GM12878 (cell line): ENCODE data around the gene AP4S1. TPM values are rescaled to one million over a fixed set of nuclear protein-coding genes. Genes with fewer than 3 reads are reported as not detected.

Source experiments
- ATAC-seq: fragments of 200-7000 bp; cut with Tn5 transposase; 3 replicates; pipeline ENCODE4 v1.9.1; 2020; ENCODE audit warnings: mild to moderate bottlenecking, moderate library complexity
- BruUV-seq: library from RNA; stranded (reverse); fragments of 400-500 nt; replicated peaks from 2 replicates; lab custom pipeline; 2021; lab: Mats Ljungman, UMichigan
- CTCF ChIA-PET: fragments of 300-600 bp; sonication (Branson Sonifier 250); formaldehyde crosslinking; extraction: SDS; loops from one replicate; lab custom pipeline; 2021; ENCODE audit warnings: inconsistent platforms; lab: Yijun Ruan, JAX
- POLR2A ChIA-PET: fragments of 350-600 bp; formaldehyde crosslinking; extraction: SDS; loops from one replicate; lab custom pipeline; 2021; ENCODE audit warnings: inconsistent platforms; lab: Charles Lee
- RAD21 ChIA-PET: fragments of 300-600 bp; sonication (Branson Sonifier 250); formaldehyde crosslinking; loops from one replicate; lab custom pipeline; 2023; ENCODE audit warnings: antibody characterized with exemption; ENCODE audit not compliant: unreplicated experiment; lab: Charles Lee
- SMC1A ChIA-PET: fragments of 300-600 bp; sonication (Branson Sonifier 250); formaldehyde crosslinking; loops from one replicate; lab custom pipeline; 2023; ENCODE audit not compliant: unreplicated experiment, uncharacterized antibody; lab: Charles Lee
- DNase-seq: peaks from one replicate; pipeline ENCODE4 v3.0.0-alpha.2; 2011; ENCODE audit warnings: low read depth, low spot score
- FAIRE-seq: peaks from 3 replicates; lab custom pipeline; 2011; peaks lifted over from hg19 to GRCh38; lab: Jason Lieb, UNC
- H2AFZ ChIP-seq: 2 replicates; pipeline ENCODE4 v1.6.0; 2011; ENCODE audit warnings: low read depth, low read length, control low read depth; ENCODE audit not compliant: control insufficient read depth
- H3K27ac ChIP-seq: 2 replicates; pipeline ENCODE4 v1.5.1; 2011; ENCODE audit warnings: control low read depth; ENCODE audit not compliant: control insufficient read depth, insufficient read depth
- H3K27me3 ChIP-seq, 2 experiments: replicated peaks in 1 of 2; 2 replicates each; pipeline versions ENCODE4 v1.6.0 to v1.6.1; 2011; ENCODE audit warnings: low read length in 1 of 2; ENCODE audit not compliant: control insufficient read depth in 2 of 2, insufficient read depth in 2 of 2
- H3K36me3 ChIP-seq, 2 experiments: 2 replicates each; pipeline ENCODE4 v1.5.1; 2011; ENCODE audit warnings: low read length in 1 of 2; ENCODE audit not compliant: control insufficient read depth in 2 of 2, insufficient read depth in 2 of 2
- H3K4me1 ChIP-seq: 2 replicates; pipeline ENCODE4 v1.6.1; 2011; ENCODE audit warnings: mild to moderate bottlenecking, low read length, moderate library complexity, mixed read lengths; ENCODE audit not compliant: control insufficient read depth, insufficient read depth
- H3K4me2 ChIP-seq: 2 replicates; pipeline ENCODE4 v1.6.0; 2011; ENCODE audit warnings: control low read depth; ENCODE audit not compliant: control insufficient read depth, insufficient read depth
- H3K4me3 ChIP-seq: fragments of 200-600 bp; sonication (generic); 2 replicates; pipeline ENCODE4 v1.5.1; 2016
- H3K79me2 ChIP-seq: 2 replicates; pipeline ENCODE4 v1.6.0; 2011; ENCODE audit warnings: low read length; ENCODE audit not compliant: control insufficient read depth, insufficient read depth
- H3K9ac ChIP-seq: 2 replicates; pipeline ENCODE4 v1.8.0; 2011; ENCODE audit warnings: low read length, control low read depth, mixed read lengths; ENCODE audit not compliant: control insufficient read depth, insufficient read depth
- H3K9me3 ChIP-seq: replicated peaks from 3 replicates; pipeline ENCODE4 v1.5.1; 2011; ENCODE audit warnings: mild to moderate bottlenecking, low read length; ENCODE audit not compliant: control insufficient read depth, insufficient read depth
- H4K20me1 ChIP-seq: 2 replicates; pipeline ENCODE4 v1.6.0; 2011; ENCODE audit not compliant: control insufficient read depth, insufficient read depth
- BMI1 ChIP-seq: fragments of 450-650 bp; IDR thresholded peaks from 2 replicates; pipeline ENCODE4 v1.6.1; 2016; ENCODE audit warnings: mild to moderate bottlenecking, moderate library complexity, borderline replicate concordance
- CBX3 ChIP-seq: fragments of 200-600 bp; sonication (generic); IDR thresholded peaks from 2 replicates; pipeline ENCODE4 v1.6.1; 2016; ENCODE audit warnings: low read depth, borderline replicate concordance
- DPF2 ChIP-seq: fragments of 450-650 bp; IDR thresholded peaks from 2 replicates; pipeline ENCODE4 v1.6.1; 2017; ENCODE audit warnings: mild to moderate bottlenecking
- EP300 ChIP-seq, 2 experiments: fragments of 150-350 bp in 1 of 2; IDR thresholded peaks; 2 replicates each; pipeline ENCODE4 v1.6.1; 2011 to 2012; ENCODE audit warnings: low read depth in 2 of 2, low read length in 2 of 2, borderline replicate concordance in 1 of 2, improper control_type of control experiment in 1 of 2, inconsistent platforms in 1 of 2; ENCODE audit not compliant: control insufficient read depth in 1 of 2
- IKZF2 ChIP-seq, 2 experiments: fragments of 450-650 bp; IDR thresholded peaks; 2 replicates each; pipeline ENCODE4 v1.6.1; 2017; ENCODE audit warnings: mild to moderate bottlenecking in 2 of 2, moderate library complexity in 2 of 2
- MTA2 ChIP-seq: fragments of 450-650 bp; IDR thresholded peaks from 2 replicates; pipeline ENCODE4 v1.6.1; 2016; ENCODE audit warnings: low read depth, mild to moderate bottlenecking, moderate library complexity
- NR2F1 ChIP-seq: fragments of 450-650 bp; conservative IDR thresholded peaks from 2 replicates; pipeline ENCODE4 v1.6.1; 2017; ENCODE audit warnings: mild to moderate bottlenecking
- ZNF274 ChIP-seq: IDR thresholded peaks from one replicate; pipeline ENCODE4 v1.8.0; 2011; ENCODE audit not compliant: insufficient read length, insufficient read depth
- WGBS: methylation state at CpG from one replicate; pipeline ENCODE4 v1.1.6; 2016; ENCODE audit warnings: low lambda C conversion rate; ENCODE audit not compliant: insufficient replicate concordance, insufficient coverage; ENCODE audit errors: missing lambda C conversion rate; 5-methylcytosine and 5-hydroxymethylcytosine counted together
- in situ Hi-C: fragments of 300-500 bp; cut with MboI; formaldehyde crosslinking; loops from 9 replicates; pipeline ENCODE4 v1.14.3; 2018; ENCODE audit warnings: mixed read lengths
- intact Hi-C: fragments of 100-400 bp; cut with micrococcal nuclease; formaldehyde crosslinking; loops from one replicate; pipeline ENCODE4 v1.14.2; 2022; ENCODE audit not compliant: unreplicated experiment
- polyA plus RNA-seq, 11 experiments: library from polyadenylated mRNA; depleted of rRNA in 4 of 11; unstranded in 6 of 11; stranded (reverse) in 5 of 11; fragments of >200 nt; fragmentation: Nextera tagmentation in 4 of 11; fragmentation: Illumina TruSeq in 1 of 11; extraction: Ambion mirVana in 4 of 11; extraction: Trizol in 1 of 11; gene quantifications; 1 replicate in 1 of 11; 2 replicates in 10 of 11; pipeline versions ENCODE4 v1.2.1 to v1.2.3, GENCODE V29; 2011 to 2016; ENCODE audit warnings: inconsistent platforms in 2 of 11, missing spikeins in 2 of 11, low read depth in 1 of 11
- total RNA-seq, 4 experiments: library from RNA; depleted of rRNA in 3 of 4; stranded (reverse); fragments of >200 nt in 3 of 4; fragmentation: Illumina TruSeq in 1 of 4; extraction: Trizol in 1 of 4; gene quantifications; 2 replicates each; pipeline versions ENCODE4 v1.2.1 to v1.2.3, GENCODE V29; 2013 to 2021
- TF ChIP-seq, protein P1 (sequence below): IDR thresholded peaks from 2 replicates; pipeline ENCODE4 v1.6.1; 2012; ENCODE audit warnings: mild to moderate bottlenecking, low read depth, low read length
- TF ChIP-seq, protein P2 (sequence below): IDR thresholded peaks from 2 replicates; pipeline ENCODE4 v1.6.1; 2012; ENCODE audit warnings: low read length, inconsistent platforms

Gene AP4S1
- total and polyA plus RNA-seq, 10 of the 15 experiments (the other 5 are each of a cell fraction or from before 2014, with no cell fraction given) = 3.6 to 9.0 (median 5.7) TPM

DNA sequence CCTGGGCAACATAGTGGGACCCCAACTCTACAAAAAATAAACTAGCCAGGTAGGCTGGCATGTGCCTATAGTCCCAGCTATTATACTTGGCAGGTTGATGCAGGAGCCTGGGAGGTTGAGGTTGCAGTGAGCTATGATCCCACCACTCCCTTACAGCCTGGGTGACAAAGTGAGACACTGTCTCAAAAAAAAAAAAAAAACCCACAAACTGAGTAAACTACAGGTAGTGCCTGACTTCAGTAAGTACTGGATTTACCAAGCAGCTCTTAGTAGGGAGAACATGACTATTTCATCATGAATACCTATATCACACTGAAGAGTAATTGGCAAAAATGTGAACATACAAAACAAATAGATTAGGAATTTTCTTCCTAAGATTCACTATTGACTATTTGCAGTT lies 32.4 kb upstream of the AP4S1 start (continued):
- TF ChIP-seq, protein P1, sequence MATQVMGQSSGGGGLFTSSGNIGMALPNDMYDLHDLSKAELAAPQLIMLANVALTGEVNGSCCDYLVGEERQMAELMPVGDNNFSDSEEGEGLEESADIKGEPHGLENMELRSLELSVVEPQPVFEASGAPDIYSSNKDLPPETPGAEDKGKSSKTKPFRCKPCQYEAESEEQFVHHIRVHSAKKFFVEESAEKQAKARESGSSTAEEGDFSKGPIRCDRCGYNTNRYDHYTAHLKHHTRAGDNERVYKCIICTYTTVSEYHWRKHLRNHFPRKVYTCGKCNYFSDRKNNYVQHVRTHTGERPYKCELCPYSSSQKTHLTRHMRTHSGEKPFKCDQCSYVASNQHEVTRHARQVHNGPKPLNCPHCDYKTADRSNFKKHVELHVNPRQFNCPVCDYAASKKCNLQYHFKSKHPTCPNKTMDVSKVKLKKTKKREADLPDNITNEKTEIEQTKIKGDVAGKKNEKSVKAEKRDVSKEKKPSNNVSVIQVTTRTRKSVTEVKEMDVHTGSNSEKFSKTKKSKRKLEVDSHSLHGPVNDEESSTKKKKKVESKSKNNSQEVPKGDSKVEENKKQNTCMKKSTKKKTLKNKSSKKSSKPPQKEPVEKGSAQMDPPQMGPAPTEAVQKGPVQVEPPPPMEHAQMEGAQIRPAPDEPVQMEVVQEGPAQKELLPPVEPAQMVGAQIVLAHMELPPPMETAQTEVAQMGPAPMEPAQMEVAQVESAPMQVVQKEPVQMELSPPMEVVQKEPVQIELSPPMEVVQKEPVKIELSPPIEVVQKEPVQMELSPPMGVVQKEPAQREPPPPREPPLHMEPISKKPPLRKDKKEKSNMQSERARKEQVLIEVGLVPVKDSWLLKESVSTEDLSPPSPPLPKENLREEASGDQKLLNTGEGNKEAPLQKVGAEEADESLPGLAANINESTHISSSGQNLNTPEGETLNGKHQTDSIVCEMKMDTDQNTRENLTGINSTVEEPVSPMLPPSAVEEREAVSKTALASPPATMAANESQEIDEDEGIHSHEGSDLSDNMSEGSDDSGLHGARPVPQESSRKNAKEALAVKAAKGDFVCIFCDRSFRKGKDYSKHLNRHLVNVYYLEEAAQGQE = no peak
- TF ChIP-seq ZNF274 = no peak

DNA sequence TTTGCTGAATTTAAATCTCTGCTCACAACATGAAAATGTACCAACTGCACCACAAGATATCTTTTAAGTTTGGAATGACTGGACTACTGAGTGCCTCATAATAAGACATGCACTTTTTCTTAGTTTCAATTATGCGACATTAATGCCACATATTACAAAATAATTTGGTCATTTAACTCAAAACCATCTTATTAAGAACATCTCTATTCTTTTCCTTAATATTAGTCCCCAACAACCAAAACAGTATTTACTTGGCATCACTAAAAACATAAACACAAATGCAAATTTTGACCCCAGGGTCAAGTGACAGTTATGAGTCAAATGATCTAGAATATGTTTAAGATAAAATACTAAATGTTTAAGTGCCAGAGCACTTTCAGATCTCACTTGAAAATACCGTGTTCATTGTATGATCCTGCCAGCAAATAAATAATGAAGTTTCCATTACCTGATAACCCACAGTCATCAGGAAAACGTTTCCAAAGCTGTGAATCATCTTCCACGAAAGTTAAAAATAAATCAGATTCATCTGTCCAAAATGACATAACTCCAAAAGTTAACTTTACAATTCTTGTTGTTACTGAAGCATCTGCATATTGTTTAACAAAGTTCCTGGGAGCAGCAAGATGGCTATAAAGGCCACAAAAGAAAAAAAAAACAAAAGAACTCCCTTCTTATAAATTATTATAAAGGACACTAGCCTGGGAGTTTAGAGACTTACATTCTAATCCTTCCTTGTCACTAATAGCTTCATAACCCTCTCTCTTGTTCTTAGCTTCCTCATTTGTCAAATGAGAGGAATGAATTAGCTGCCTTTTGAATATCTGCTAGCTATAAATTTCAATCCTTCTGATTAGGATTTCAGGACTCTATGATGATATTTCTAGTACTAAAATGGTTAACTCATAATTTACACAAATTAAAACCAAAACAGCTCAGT lies 30.5 kb upstream of the AP4S1 start:
- Histone ChIP-seq H3K36me3 (0 out of 4 replicates have a peak, but pooled peaks cover 0 to 5% of the 10 kb centered on the region in 2 experiments), H3K79me2 (peaks cover 53% of the 10 kb centered on the region), H3K4me3 (no peak overlapping the region), H3K9ac (no peak overlapping the region), H3K27ac (peak overlapping the region; percentile 7; the same call in 1 of the 2 replicates), H2AFZ (no peak overlapping the region), H3K4me1 (peaks cover 9% of the 10 kb centered on the region; the same call in 1 of the 2 replicates), H3K27me3 (no peaks in the 10 kb centered on the region), H4K20me1 (peaks cover 5% of the 10 kb centered on the region; the same call in 1 of the 2 replicates), H3K9me3 (peaks cover 8% of the 10 kb centered on the region), H3K4me2 (peak overlapping the region; percentile 27; the same call in 1 of the 2 replicates)
- no TSS peak for BruUV-seq
- WGBS = 0% methylated on average over 4 of the region's 4 CpGs
- ChIA-PET CTCF (interaction anchor here (0.6 to 2.0 kb wide), 12 partner anchors 8 to 743 kb away, joined by 3 to 20 read pairs (median 4); no protein-coding TSS in a partner anchor), RAD21 (interaction anchor here (0.7 to 2.0 kb wide), 3 partner anchors 15 to 31 kb away, joined by 3 to 18 read pairs (median 7); partner anchors contain the start of genes AP4S1 and STRN3), POLR2A (interaction anchor here (0.9 to 2.0 kb wide), 2 partner anchors 32 to 34 kb away, joined by 4 to 12 read pairs; partner anchors contain the start of gene STRN3), SMC1A (interaction anchor here (0.6 to 1.5 kb wide), 14 partner anchors 8 to 127 kb away, joined by 3 to 8 read pairs (median 3); partner anchors contain the start of gene STRN3)
- in situ Hi-C loops (no loop called here), intact Hi-C loops (no loop called here)
- ATAC-seq (peak; percentile 87), DNase-seq (peak; percentile 8), FAIRE-seq (no peak)
- TF ChIP-seq IKZF2 (IDR thresholded peaks at IDR 0.05) = peak in 1 of 2 experiments; percentile 17; a peak in 1 of 4 replicates
- TF ChIP-seq BMI1 = peak; percentile 17; the same call in 1 of the 2 replicates
- TF ChIP-seq NR2F1 = peak; percentile 97
- TF ChIP-seq MTA2 = peak; percentile 60
- TF ChIP-seq CBX3 = no peak
- TF ChIP-seq DPF2 = peak; percentile 59; the same call in 1 of the 2 replicates
- TF ChIP-seq, protein P2, sequence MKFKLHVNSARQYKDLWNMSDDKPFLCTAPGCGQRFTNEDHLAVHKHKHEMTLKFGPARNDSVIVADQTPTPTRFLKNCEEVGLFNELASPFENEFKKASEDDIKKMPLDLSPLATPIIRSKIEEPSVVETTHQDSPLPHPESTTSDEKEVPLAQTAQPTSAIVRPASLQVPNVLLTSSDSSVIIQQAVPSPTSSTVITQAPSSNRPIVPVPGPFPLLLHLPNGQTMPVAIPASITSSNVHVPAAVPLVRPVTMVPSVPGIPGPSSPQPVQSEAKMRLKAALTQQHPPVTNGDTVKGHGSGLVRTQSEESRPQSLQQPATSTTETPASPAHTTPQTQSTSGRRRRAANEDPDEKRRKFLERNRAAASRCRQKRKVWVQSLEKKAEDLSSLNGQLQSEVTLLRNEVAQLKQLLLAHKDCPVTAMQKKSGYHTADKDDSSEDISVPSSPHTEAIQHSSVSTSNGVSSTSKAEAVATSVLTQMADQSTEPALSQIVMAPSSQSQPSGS = peak; percentile 65
- peak; percentile 9 to 30; a peak in 2 of 4 replicates for TF ChIP-seq EP300 (IDR thresholded peaks at IDR 0.05; ENCODE audit: borderline replicate concordance in 1 of 2, control insufficient read depth in 1 of 2, low read depth in 2 of 2, low read length in 2 of 2)
- TF ChIP-seq, protein P1 = no peak
